Naive thymus-derived CD4-positive, alpha-beta T cell (primary cell): ENCODE measurements around the gene USP5. TPM values are rescaled to one million over a fixed set of nuclear protein-coding genes. Genes with fewer than 3 reads are reported as not detected.
A peak's percentile ranks its signal among the peaks of the same experiment; 100 is the strongest.

Experiments
- ATAC-seq: fragments of 150-1000 bp; cut with Tn5 transposase; 2 replicates; pipeline ENCODE4 v1.10.0; 2021; ENCODE audit warnings: mild to moderate bottlenecking, moderate library complexity
- CTCF ChIA-PET: fragments of 350-600 bp; sonication (Branson Sonifier 250); formaldehyde crosslinking; loops from one replicate; lab custom pipeline; 2021; ENCODE audit warnings: antibody characterized with exemption; lab: Charles Lee
- POLR2A ChIA-PET: fragments of 350-600 bp; sonication (Branson Sonifier 250); formaldehyde crosslinking; loops from one replicate; lab custom pipeline; 2021; ENCODE audit warnings: antibody characterized with exemption, inconsistent platforms; lab: Charles Lee
- DNase-seq, 9 donors: peaks; one replicate each; pipeline versions ENCODE4 v3.0.0 to v3.0.0-alpha.2; 2020 to 2022; ENCODE audit warnings: mixed read lengths in 1 of 9
- H3K27ac ChIP-seq: one replicate; pipeline ENCODE4 v1.7.0; 2013; ENCODE audit warnings: mild to moderate bottlenecking, low read depth, low read length, moderate library complexity
- H3K27me3 ChIP-seq, 2 donors: one replicate each; pipeline ENCODE4 v1.7.0; 2013; ENCODE audit warnings: low read length in 2 of 2, mild to moderate bottlenecking in 2 of 2, moderate library complexity in 2 of 2; ENCODE audit not compliant: control insufficient read depth in 2 of 2, insufficient read depth in 2 of 2
- H3K36me3 ChIP-seq, 3 experiments: 1 replicate in 2 of 3; 2 replicates in 1 of 3; pipeline ENCODE4 v1.7.0; 2013; ENCODE audit warnings: low read length in 3 of 3, mild to moderate bottlenecking in 3 of 3, moderate library complexity in 1 of 3; ENCODE audit not compliant: insufficient read depth in 3 of 3, control insufficient read depth in 2 of 3
- H3K4me1 ChIP-seq, 2 donors: one replicate each; pipeline ENCODE4 v1.7.0; 2013; ENCODE audit warnings: low read length in 2 of 2, mild to moderate bottlenecking in 2 of 2, moderate library complexity in 1 of 2; ENCODE audit not compliant: control insufficient read depth in 2 of 2, insufficient read depth in 2 of 2
- H3K4me3 ChIP-seq: 2 replicates; pipeline ENCODE4 v1.7.0; 2013; ENCODE audit warnings: mild to moderate bottlenecking, low read length
- H3K9me3 ChIP-seq, 3 experiments: 1 replicate in 2 of 3; 2 replicates in 1 of 3; pipeline ENCODE4 v1.7.0; 2013; ENCODE audit warnings: low read length in 3 of 3; ENCODE audit not compliant: control insufficient read depth in 2 of 3
- H3K27ac Mint-ChIP-seq, 9 donors: one replicate each; pipeline ENCODE4 v1.8.0; 2020 to 2022; ENCODE audit warnings: mixed read lengths in 9 of 9, mild to moderate bottlenecking in 8 of 9, moderate library complexity in 5 of 9, inconsistent platforms in 2 of 9
- H3K27me3 Mint-ChIP-seq, 5 donors: one replicate each; pipeline ENCODE4 v1.8.0; 2021 to 2022; ENCODE audit warnings: mixed read lengths in 5 of 5, mild to moderate bottlenecking in 1 of 5
- H3K36me3 Mint-ChIP-seq, 5 donors: one replicate each; pipeline ENCODE4 v1.8.0; 2020 to 2022; ENCODE audit warnings: mixed read lengths in 5 of 5, mild to moderate bottlenecking in 3 of 5, inconsistent platforms in 1 of 5
- H3K4me1 Mint-ChIP-seq, 7 donors: one replicate each; pipeline ENCODE4 v1.8.0; 2020 to 2022; ENCODE audit warnings: mixed read lengths in 7 of 7, mild to moderate bottlenecking in 3 of 7, inconsistent platforms in 1 of 7
- H3K4me3 Mint-ChIP-seq, 10 donors: one replicate each; pipeline ENCODE4 v1.8.0; 2020 to 2022; ENCODE audit warnings: mild to moderate bottlenecking in 10 of 10, mixed read lengths in 10 of 10, moderate library complexity in 6 of 10, inconsistent platforms in 2 of 10
- H3K9me3 Mint-ChIP-seq, 11 donors: one replicate each; pipeline ENCODE4 v1.8.0; 2020 to 2022; ENCODE audit warnings: mixed read lengths in 11 of 11, mild to moderate bottlenecking in 4 of 11, inconsistent platforms in 1 of 11, moderate library complexity in 1 of 11
- intact Hi-C, 2 donors: fragments of 100-400 bp; cut with micrococcal nuclease; formaldehyde crosslinking; loops; one replicate each; pipeline ENCODE4 v1.15.1; 2023
- polyA plus RNA-seq, 2 donors: library from polyadenylated mRNA; unstranded; fragments of 300-500 nt; fragmentation: Illumina TruSeq; gene quantifications; one replicate each; pipeline ENCODE4 v1.2.3, GENCODE V29; 2021
- total RNA-seq, 6 experiments: library from RNA in 5 of 6; stranded (reverse) in 5 of 6; gene quantifications; 1 replicate in 5 of 6; 2 replicates in 1 of 6; pipeline ENCODE4 v1.2.3 and lab custom pipeline; 2021 to 2026

The USP5 gene
- total and polyA plus RNA-seq, 7 experiments from 2014 or later = 51.9 to 134 (median 71.1) TPM

- intact Hi-C loops = loop anchor here in 1 of 2 donors (5.0 kb wide), 1 partner anchor 343 kb away; the partner anchor contains the start of gene IFFO1
- Histone ChIP-seq H3K9me3 (no peaks in the 10 kb centered on the region), H3K4me3 (no peak overlapping the region), H3K27ac (no peak overlapping the region), H3K4me1 (peaks cover 8 to 11% of the 10 kb centered on the region in 2 donors), H3K27me3 (no peaks in the 10 kb centered on the region), H3K36me3 (no peaks in the 10 kb centered on the region)
- Mint-ChIP-seq H3K4me1 (peaks cover 0 to 13% (median 5%) of the 10 kb centered on the region in 7 donors), H3K27me3 (peaks cover 0 to 3% (median 0%) of the 10 kb centered on the region in 5 donors), H3K27ac (no peak overlapping the region), H3K4me3 (peak overlapping the region in 1 of 10 donors; percentile 37), H3K36me3 (no peaks in the 10 kb centered on the region), H3K9me3 (no peaks in the 10 kb centered on the region)
- POLR2A ChIA-PET = interaction anchor here (1.9 kb wide), 1 partner anchor 9 kb away, joined by 8 read pairs; no protein-coding TSS in a partner anchor
- no peak for DNase-seq
- no peak for ATAC-seq
- CTCF ChIA-PET = no interaction called here
These were observed 48.0 kb downstream of the USP5 start for GRCh38 chr12:6899837-6900519.

- Histone ChIP-seq H3K4me1 (peaks cover 14 to 17% of the 10 kb centered on the region in 2 donors), H3K9me3 (no peaks in the 10 kb centered on the region), H3K27me3 (no peaks in the 10 kb centered on the region), H3K27ac (no peak overlapping the region), H3K4me3 (no peak overlapping the region), H3K36me3 (no peaks in the 10 kb centered on the region)
- H3K9me3 Mint-ChIP-seq = no peaks in the 10 kb centered on the region
- no peaks in the 10 kb centered on the region for H3K36me3 Mint-ChIP-seq
- no peaks in the 10 kb centered on the region for H3K27me3 Mint-ChIP-seq
- no peak overlapping the region for H3K27ac Mint-ChIP-seq
- no peak for DNase-seq
- peaks cover 0 to 13% (median 5%) of the 10 kb centered on the region in 7 donors for H3K4me1 Mint-ChIP-seq
- intact Hi-C loops = loop anchor here in 1 of 2 donors (5.0 kb wide), 1 partner anchor 345 kb away; the partner anchor contains the start of gene IFFO1
- ChIA-PET POLR2A (interaction anchor here (0.7 to 3.8 kb wide), 4 partner anchors 11 to 29 kb away, joined by 3 to 20 read pairs (median 7); partner anchors contain the start of genes ENO2 and SPSB2), CTCF (interaction anchor here (1.1 to 2.1 kb wide), 2 partner anchors 11 to 68 kb away, joined by 5 to 6 read pairs; no protein-coding TSS in a partner anchor)
- no peak overlapping the region for H3K4me3 Mint-ChIP-seq
- no peak for ATAC-seq
These were observed 50.5 kb downstream of the USP5 start for GRCh38 chr12:6902448-6902847.

- Histone ChIP-seq H3K4me1 (peaks cover 14 to 17% of the 10 kb centered on the region in 2 donors), H3K27me3 (no peaks in the 10 kb centered on the region), H3K9me3 (no peaks in the 10 kb centered on the region), H3K27ac (peak overlapping the region; percentile 93), H3K4me3 (no peak overlapping the region), H3K36me3 (no peaks in the 10 kb centered on the region)
- peaks cover 0 to 3% (median 0%) of the 10 kb centered on the region in 11 donors for H3K9me3 Mint-ChIP-seq
- peak overlapping the region in 1 of 9 donors; percentile 78 for H3K27ac Mint-ChIP-seq
- ATAC-seq (no peak), DNase-seq (no peak)
- CTCF ChIA-PET = interaction anchor here (0.6 to 2.1 kb wide), 2 partner anchors 69 to 768 kb away, joined by 5 read pairs; no protein-coding TSS in a partner anchor
- peak overlapping the region in 1 of 10 donors; percentile 8 for H3K4me3 Mint-ChIP-seq
- POLR2A ChIA-PET = interaction anchor here (1.1 to 3.8 kb wide), 3 partner anchors 10 to 31 kb away, joined by 3 to 20 read pairs (median 17); partner anchors contain the start of genes ENO2 and SPSB2
- H3K27me3 Mint-ChIP-seq = no peaks in the 10 kb centered on the region
- intact Hi-C loops = loop anchor here (1.0 to 5.0 kb wide), 8 partner anchors 11 to 346 kb away; partner anchors contain the start of genes ENO2 (in 2 of the 2), SPSB2 (in 2 of the 2), USP5 (in 2 of the 2) and IFFO1 (in 1 of the 2)
- peaks cover 0 to 5% (median 0%) of the 10 kb centered on the region in 5 donors for H3K36me3 Mint-ChIP-seq
- H3K4me1 Mint-ChIP-seq = peaks cover 0 to 13% (median 5%) of the 10 kb centered on the region in 7 donors
These were observed 51.8 kb downstream of the USP5 start for GRCh38 chr12:6903722-6904121.

- intact Hi-C loops = loop anchor here (1.0 to 5.0 kb wide), 8 partner anchors 10 to 347 kb away; partner anchors contain the start of genes ENO2 (in 2 of the 2), SPSB2 (in 2 of the 2), USP5 (in 2 of the 2) and IFFO1 (in 1 of the 2)
- DNase-seq = peak; percentile 89 to 98 (median 95)
- ChIA-PET POLR2A (interaction anchor here (0.6 to 3.8 kb wide), 11 partner anchors 9 to 64 kb away, joined by 3 to 20 read pairs (median 4); partner anchors contain the start of genes C12orf57, ENO2, RNU7-1 and SPSB2), CTCF (interaction anchor here (0.6 to 3.6 kb wide), 4 partner anchors 20 to 768 kb away, joined by 3 to 16 read pairs (median 7); partner anchors contain the start of gene SPSB2)
- H3K36me3 ChIP-seq = no peaks in the 10 kb centered on the region
- Mint-ChIP-seq H3K9me3 (peaks cover 0 to 3% (median 0%) of the 10 kb centered on the region in 11 donors), H3K4me1 (peaks cover 0 to 10% (median 3%) of the 10 kb centered on the region in 7 donors), H3K27me3 (no peaks in the 10 kb centered on the region), H3K4me3 (peak within 1 kb of the TSS in 1 of 10 donors; percentile 8), H3K27ac (peak within 1 kb of the TSS in 1 of 9 donors; percentile 78), H3K36me3 (peaks cover 0 to 5% (median 0%) of the 10 kb centered on the region in 5 donors)
- peak; percentile 98 for ATAC-seq
- H3K4me1 ChIP-seq = peaks cover 14 to 17% of the 10 kb centered on the region in 2 donors
- peak within 1 kb of the TSS; percentile 75 for H3K4me3 ChIP-seq
- H3K27ac ChIP-seq = peak within 1 kb of the TSS; percentile 93
- no peaks in the 10 kb centered on the region for H3K27me3 ChIP-seq
- H3K9me3 ChIP-seq = no peaks in the 10 kb centered on the region
These were observed 52.6 kb downstream of the USP5 start, which contains the start of gene LRRC23 for GRCh38 chr12:6904280-6905276. LRRC23 (plus strand) TSS chr12:6904822; CDS start chr12:6905634, 812 bp downstream.

- intact Hi-C loops = no loop called here
- Histone ChIP-seq H3K27ac (peak overlapping the region; percentile 93), H3K9me3 (no peaks in the 10 kb centered on the region), H3K4me1 (peaks cover 14 to 17% of the 10 kb centered on the region in 2 donors), H3K4me3 (peak overlapping the region; percentile 75), H3K27me3 (no peaks in the 10 kb centered on the region), H3K36me3 (no peaks in the 10 kb centered on the region)
- Mint-ChIP-seq H3K4me3 (no peak overlapping the region), H3K9me3 (peaks cover 0 to 3% (median 0%) of the 10 kb centered on the region in 11 donors), H3K4me1 (peaks cover 0 to 4% (median 0%) of the 10 kb centered on the region in 7 donors), H3K27ac (no peak overlapping the region), H3K27me3 (no peaks in the 10 kb centered on the region), H3K36me3 (peaks cover 0 to 5% (median 0%) of the 10 kb centered on the region in 5 donors)
- no peak for ATAC-seq
- no peak for DNase-seq
- ChIA-PET POLR2A (interaction anchor here (0.6 to 3.8 kb wide), 14 partner anchors 8 to 63 kb away, joined by 3 to 20 read pairs (median 4); partner anchors contain the start of genes C12orf57, ENO2, RNU7-1 and SPSB2), CTCF (interaction anchor here (0.8 to 3.6 kb wide), 3 partner anchors 19 to 34 kb away, joined by 4 to 16 read pairs (median 9); partner anchors contain the start of gene SPSB2)
These were observed 53.6 kb downstream of the USP5 start for GRCh38 chr12:6905414-6906040.
